SK-N-SH (cell line): ENCODE measurements around the gene CDC42SE2. TPM values are rescaled to one million over a fixed set of nuclear protein-coding genes. Genes with fewer than 3 reads are reported as not detected.

Source experiments
- CTCF ChIA-PET: fragments of 300-600, 350-600 bp; formaldehyde crosslinking; extraction: SDS; loops from one replicate; lab custom pipeline; 2021; lab: Yijun Ruan, JAX
- POLR2A ChIA-PET: fragments of 350-600 bp; sonication (Branson Sonifier 250); formaldehyde crosslinking; extraction: SDS; loops from one replicate; lab custom pipeline; 2020; ENCODE audit warnings: antibody characterized with exemption, inconsistent platforms; lab: Yijun Ruan, JAX
- DNase-seq: peaks from one replicate; pipeline ENCODE4 v3.0.0; 2012
- H2AFZ ChIP-seq: fragments of 200-600 bp; sonication (generic); 2 replicates; pipeline ENCODE4 v1.8.1; 2016; ENCODE audit warnings: antibody characterized with exemption, mild to moderate bottlenecking, low read depth
- H3F3A ChIP-seq: fragments of 200-600 bp; sonication (generic); replicated peaks from 2 replicates; pipeline ENCODE3; 2016; ENCODE audit warnings: antibody characterized with exemption, mild to moderate bottlenecking; ENCODE audit not compliant: insufficient read depth
- H3K27ac ChIP-seq, 2 experiments: fragments of 200-500 bp in 1 of 2; fragments of 200-600 bp in 1 of 2; sonication (Bioruptor generic) in 1 of 2; sonication (generic), shearing (Covaris generic) in 1 of 2; 2 replicates each; pipeline versions ENCODE4 v1.5.1 to v1.6.1; 2014 to 2016; ENCODE audit warnings: low read depth in 2 of 2, inconsistent platforms in 1 of 2, low read length in 1 of 2, mild to moderate bottlenecking in 1 of 2, mixed read lengths in 1 of 2
- H3K27me3 ChIP-seq: fragments of 200-600 bp; sonication (generic), shearing (Covaris generic); 2 replicates; pipeline ENCODE4 v1.6.1; 2016; ENCODE audit warnings: mixed run types; ENCODE audit not compliant: insufficient read depth
- H3K36me3 ChIP-seq, 2 experiments: fragments of 200-500 bp in 1 of 2; fragments of 200-600 bp in 1 of 2; sonication (Bioruptor generic) in 1 of 2; sonication (generic) in 1 of 2; replicated peaks in 1 of 2; 2 replicates each; pipeline versions ENCODE3 to v1.5.1; 2014 to 2016; ENCODE audit warnings: low read length in 1 of 2, mild to moderate bottlenecking in 1 of 2; ENCODE audit not compliant: insufficient read depth in 2 of 2, control insufficient read depth in 1 of 2
- H3K4me1 ChIP-seq, 2 experiments: fragments of 200-500 bp in 1 of 2; fragments of 200-600 bp in 1 of 2; sonication (Bioruptor generic) in 1 of 2; sonication (generic), shearing (Covaris generic) in 1 of 2; 2 replicates each; pipeline versions ENCODE4 v1.5.1 to v1.6.1; 2014 to 2016; ENCODE audit warnings: low read depth in 1 of 2, low read length in 1 of 2, mixed run types in 1 of 2; ENCODE audit not compliant: insufficient read depth in 2 of 2, control insufficient read depth in 1 of 2
- H3K4me2 ChIP-seq: fragments of 200-600 bp; sonication (generic), shearing (Covaris generic); 2 replicates; pipeline ENCODE4 v1.6.1; 2017; ENCODE audit warnings: mixed run types
- H3K4me3 ChIP-seq, 2 experiments: fragments of 200-500 bp in 1 of 2; fragments of 200-600 bp in 1 of 2; sonication (Bioruptor generic) in 1 of 2; sonication (generic), shearing (Covaris generic) in 1 of 2; 2 replicates each; pipeline versions ENCODE4 v1.5.1 to v1.8.1; 2014 to 2016; ENCODE audit warnings: low read depth in 2 of 2, inconsistent platforms in 1 of 2, low read length in 1 of 2, mild to moderate bottlenecking in 1 of 2, mixed read lengths in 1 of 2, moderate library complexity in 1 of 2
- H3K79me2 ChIP-seq: fragments of 200-600 bp; sonication (generic); 2 replicates; pipeline ENCODE4 v1.8.1; 2017; ENCODE audit warnings: mild to moderate bottlenecking; ENCODE audit not compliant: insufficient read depth
- H3K9ac ChIP-seq: fragments of 200-600 bp; sonication (generic); 2 replicates; pipeline ENCODE4 v1.6.1; 2017; ENCODE audit warnings: mixed run types
- H3K9me2 ChIP-seq: fragments of 200-600 bp; sonication (generic); 2 replicates; pipeline ENCODE4 v1.6.1; 2017; ENCODE audit warnings: mixed run types
- H3K9me3 ChIP-seq: fragments of 200-600 bp; sonication (generic); 2 replicates; pipeline ENCODE4 v1.6.1; 2017; ENCODE audit warnings: mixed run types, mild to moderate bottlenecking, moderate library complexity
- H4K20me1 ChIP-seq: fragments of 200-600 bp; sonication (generic); 2 replicates; pipeline ENCODE4 v1.6.1; 2017; ENCODE audit warnings: mild to moderate bottlenecking, mixed run types; ENCODE audit not compliant: insufficient read depth
- CTCF ChIP-seq: fragments of 200-600 bp; sonication (generic); IDR thresholded peaks from 2 replicates; pipeline ENCODE4 v1.6.1; 2017; ENCODE audit warnings: antibody characterized with exemption, mild to moderate bottlenecking, moderate library complexity
- FOSL2 ChIP-seq: IDR thresholded peaks from 2 replicates; pipeline ENCODE4 v1.4.0; 2012; ENCODE audit warnings: low read depth, mild to moderate bottlenecking, moderate library complexity, borderline replicate concordance
- GATA2 ChIP-seq: sonication (generic); formaldehyde crosslinking; IDR thresholded peaks from 2 replicates; pipeline ENCODE4 v1.5.0; 2020; ENCODE audit warnings: mild to moderate bottlenecking, missing genetic modification reagents
- MAX ChIP-seq: IDR thresholded peaks from 2 replicates; pipeline ENCODE4 v1.4.0; 2012; ENCODE audit warnings: low read depth
- NFIC ChIP-seq: IDR thresholded peaks from 2 replicates; pipeline ENCODE4 v1.4.0; 2012; ENCODE audit warnings: borderline replicate concordance
- PBX3 ChIP-seq: IDR thresholded peaks from 2 replicates; pipeline ENCODE4; 2012
- RAD21 ChIP-seq: IDR thresholded peaks from 2 replicates; pipeline ENCODE4 v1.6.1; 2012; ENCODE audit warnings: mild to moderate bottlenecking, low read length
- RXRA ChIP-seq: IDR thresholded peaks from 2 replicates; pipeline ENCODE4 v1.4.0; 2012; ENCODE audit warnings: low read depth, mild to moderate bottlenecking, borderline replicate concordance
- SIN3A ChIP-seq: IDR thresholded peaks from 2 replicates; pipeline ENCODE4 v1.6.1; 2012; ENCODE audit warnings: low read depth, mild to moderate bottlenecking, low read length, moderate library complexity, borderline replicate concordance
- SMC3 ChIP-seq: IDR thresholded peaks from 2 replicates; pipeline ENCODE4 v1.6.1; 2012; ENCODE audit warnings: low read depth, low read length, improper control_type of control experiment
- TAF1 ChIP-seq: IDR thresholded peaks from 2 replicates; pipeline ENCODE4 v1.6.1; 2012; ENCODE audit warnings: low read depth, mild to moderate bottlenecking, low read length, moderate library complexity, borderline replicate concordance
- TCF12 ChIP-seq: IDR thresholded peaks from 2 replicates; pipeline ENCODE4 v1.4.0; 2012
- TEAD4 ChIP-seq: IDR thresholded peaks from 2 replicates; pipeline ENCODE4 v1.4.0; 2012; ENCODE audit warnings: mild to moderate bottlenecking, borderline replicate concordance; ENCODE audit not compliant: insufficient read depth
- USF1 ChIP-seq: IDR thresholded peaks from 2 replicates; pipeline ENCODE4 v1.4.0; 2012; ENCODE audit warnings: low read depth, borderline replicate concordance
- YY1 ChIP-seq: IDR thresholded peaks from 2 replicates; pipeline ENCODE4 v1.4.0; 2012; ENCODE audit warnings: low read depth, mild to moderate bottlenecking
- ZBTB33 ChIP-seq: IDR thresholded peaks from 2 replicates; pipeline ENCODE4 v1.4.0; 2012; ENCODE audit warnings: low read depth, borderline replicate concordance
- WGBS: methylation state at CpG from one replicate; pipeline ENCODE4 v1.1.6; 2017; ENCODE audit warnings: low lambda C conversion rate; 5-methylcytosine and 5-hydroxymethylcytosine counted together
- polyA plus RNA-seq, 3 experiments: library from polyadenylated mRNA; depleted of rRNA; stranded (reverse); fragments of >200 nt; gene quantifications; 2 replicates each; pipeline ENCODE4 v1.2.3, GENCODE V29; 2012

CDC42SE2 gene
- polyA plus RNA-seq, 1 of the 3 experiments (the other 2 are of a cell fraction), result 8.6 TPM

GRCh38 chr5:131426011-131426410 lies 162.2 kb downstream of the CDC42SE2 start:
- CTCF ChIA-PET, result interaction anchor here (0.7 to 3.8 kb wide), 3 partner anchors 164 to 637 kb away, joined by 3 to 34 read pairs (median 4); no protein-coding TSS in a partner anchor
- no peaks in the 10 kb centered on the region for H3K9me3 ChIP-seq
- no peak overlapping the region for H3K4me2 ChIP-seq
- H3K79me2 ChIP-seq, result no peaks in the 10 kb centered on the region
- H3F3A ChIP-seq, result peaks cover 17% of the 10 kb centered on the region
- POLR2A ChIA-PET, result no interaction called here
- H3K4me1 ChIP-seq, result 0 out of 4 replicates have a peak, but pooled peaks cover 0 to 3% of the 10 kb centered on the region in 2 experiments
- no peaks in the 10 kb centered on the region for H4K20me1 ChIP-seq
- TF ChIP-seq MAX (no peak), GATA2 (CRISPR knock-in tag) (no peak), ZBTB33 (no peak), NFIC (no peak), TAF1 (no peak), TEAD4 (no peak), CTCF (no peak), USF1 (no peak), SMC3 (no peak), FOSL2 (no peak), RXRA (no peak), PBX3 (no peak), RAD21 (no peak), SIN3A (no peak), YY1 (no peak), TCF12 (no peak)
- H2AFZ ChIP-seq, result no peak overlapping the region
- H3K9ac ChIP-seq, result no peak overlapping the region
- DNase-seq, result no peak
- 80% methylated on average over 1 of the region's 1 CpG for WGBS
- H3K4me3 ChIP-seq, result no peak overlapping the region
- peaks cover 24 to 25% of the 10 kb centered on the region in 2 experiments for H3K36me3 ChIP-seq
- no peaks in the 10 kb centered on the region for H3K9me2 ChIP-seq
- H3K27ac ChIP-seq, result no peak overlapping the region
- no peaks in the 10 kb centered on the region for H3K27me3 ChIP-seq
